GM21423 (cell line): Measurements from ENCODE around the gene UGCG.

Experiments
- ATAC-seq: cut with Tn5 transposase; IDR thresholded peaks from one replicate; pipeline ENCODE4 v1.9.1; 2021; ENCODE audit warnings: mild to moderate bottlenecking, moderate library complexity; ENCODE audit not compliant: unreplicated experiment

UGCG gene

GRCh38 chr9:111975709-111976108, 79.1 kb downstream of the UGCG start:
- no peak for ATAC-seq

- ATAC-seq = no peak
These were observed 82.0 kb downstream of the UGCG start for GRCh38 chr9:111978616-111979015.

GRCh38 chr9:111979561-111979960, 82.9 kb downstream of the UGCG start:
- ATAC-seq = no peak

- no peak for ATAC-seq
These were observed 83.8 kb downstream of the UGCG start for GRCh38 chr9:111980398-111980797.

- ATAC-seq = peak; percentile 75
These were observed 86.9 kb downstream of the UGCG start for GRCh38 chr9:111983484-111983908.

- ATAC-seq = no peak
These were observed 87.6 kb downstream of the UGCG start for GRCh38 chr9:111984086-111984802.
